Ovary (tissue), 9 donors: ENCODE measurements around the gene ACP7. TPM values are rescaled to one million over a fixed set of nuclear protein-coding genes. Genes with fewer than 3 reads are reported as not detected.
"Not testable (repeated sequence)": the region's sequence is repeated elsewhere in the genome, so short reads cannot be mapped to it uniquely, and the experiment has no call there.

Experiments used
- DNase-seq, 5 donors: peaks; one replicate each; pipeline ENCODE4 v3.0.0-alpha.2; 2019 to 2020
- H3K27ac ChIP-seq, 2 donors: fragments of 200-600 bp; one replicate each; pipeline versions ENCODE4 v1.5.1 to v1.8.0; 2019 to 2022
- H3K27me3 ChIP-seq: fragments of 200-600 bp; one replicate; pipeline ENCODE4 v1.8.0; 2022
- H3K36me3 ChIP-seq: fragments of 200-600 bp; sonication (generic); one replicate; pipeline ENCODE4 v1.5.1; 2019
- H3K4me1 ChIP-seq: one replicate; pipeline ENCODE4 v1.8.1; 2013; ENCODE audit warnings: mild to moderate bottlenecking, moderate library complexity; ENCODE audit not compliant: insufficient read depth
- H3K4me3 ChIP-seq: fragments of 200-600 bp; sonication (generic); one replicate; pipeline ENCODE4 v1.5.1; 2017
- H3K9me3 ChIP-seq, 2 donors: fragments of 200-600 bp in 1 of 2; sonication (generic) in 1 of 2; one replicate each; pipeline versions ENCODE4 v1.5.1 to v1.8.1; 2013 to 2019; ENCODE audit warnings: mild to moderate bottlenecking in 1 of 2, moderate library complexity in 1 of 2
- CTCF ChIP-seq, 3 donors: fragments of 450-650 bp in 2 of 3; fragments of 200-600 bp in 1 of 3; IDR thresholded peaks; one replicate each; pipeline versions ENCODE4 v1.5.1 to v1.8.0; 2016 to 2022; ENCODE audit warnings: antibody characterized with exemption in 3 of 3, mild to moderate bottlenecking in 1 of 3
- EP300 ChIP-seq: sonication (generic); formaldehyde crosslinking; IDR thresholded peaks from one replicate; pipeline ENCODE4 v1.6.1; 2017; ENCODE audit warnings: antibody characterized with exemption
- POLR2A ChIP-seq: fragments of 450-650 bp; IDR thresholded peaks from one replicate; pipeline ENCODE4 v1.6.1; 2017; ENCODE audit warnings: antibody characterized with exemption, mild to moderate bottlenecking, moderate library complexity
- WGBS, 3 donors: extraction: QIAGEN DNeasy Blood & Tissue Kit in 1 of 3; methylation state at CpG; one replicate each; pipeline versions ENCODE4 v1.1.5 to v1.1.7; 2013 to 2017; 5-methylcytosine and 5-hydroxymethylcytosine counted together
- intact Hi-C, 4 donors: fragments of 100-400 bp; cut with DNase I; formaldehyde crosslinking; loops; one replicate each; pipeline versions ENCODE4 v1.11.0 to v1.15.1; 2022 to 2023
- polyA plus RNA-seq, 2 donors: library from polyadenylated mRNA; stranded (reverse); fragments of 200-250 nt in 1 of 2; fragments of 350-450 nt in 1 of 2; fragmentation: Illumina TruSeq in 1 of 2; extraction: RNeasy Lipid Tissue Mini Kit (QIAGEN cat#74804) in 1 of 2; gene quantifications; one replicate each; pipeline ENCODE4 v1.2.3, GENCODE V29; 2013 to 2014
- total RNA-seq, 7 donors: library from RNA; depleted of rRNA in 2 of 7; stranded (reverse); fragments of >200 nt in 2 of 7; fragmentation: NEBNext Ultra II Directional in 3 of 7; extraction: Animal tissue kit (Norgen Biotek cat#: 25700) in 3 of 7; gene quantifications; one replicate each; pipeline versions ENCODE4 v1.1.0 to v1.2.4, GENCODE V29; 2016 to 2023
- donor health status: DM: no; HTN: no; CAD: no; lungs with moderate emphysema.
- donor health status: DM: no; HTN: no; CAD: no.
- donor health status: Bipolar disorder and iron deficiency.
- donor health status: DM: yes; HTN: yes; CAD: no.
- donor health status: DM: no; HTN: no; CAD: no.
- donor health status: DM: yes; HTN: yes; CAD: no.

Gene ACP7
- total and polyA plus RNA-seq, 9 donors = not detected

- Histone ChIP-seq H3K27ac (no peak overlapping the region), H3K4me1 (no peaks in the 10 kb centered on the region), H3K9me3 (no peaks in the 10 kb centered on the region), H3K27me3 (no peaks in the 10 kb centered on the region), H3K4me3 (no peak overlapping the region), H3K36me3 (no peaks in the 10 kb centered on the region)
- no peak for TF ChIP-seq CTCF (IDR thresholded peaks at IDR 0.05)
- no peak for TF ChIP-seq POLR2A
- TF ChIP-seq EP300 = no peak
- intact Hi-C loops = loop anchor here in 2 of 4 donors (2.0 to 10.0 kb wide), 2 partner anchors 215 to 423 kb away; partner anchors contain the start of gene EID2B (in 1 of the 2)
- DNase-seq = no peak
- 16 to 20% (median 17%) methylated on average over 17 to 18 of the region's 18 CpGs for WGBS, 3 donors
These were observed 27.5 kb downstream of the ACP7 start for GRCh38 chr19:39111593-39112199.

- Histone ChIP-seq H3K4me1 (no peaks in the 10 kb centered on the region), H3K36me3 (no peaks in the 10 kb centered on the region), H3K4me3 (no peak overlapping the region), H3K27me3 (no peaks in the 10 kb centered on the region), H3K27ac (no peak overlapping the region), H3K9me3 (no peaks in the 10 kb centered on the region)
- TF ChIP-seq CTCF (IDR thresholded peaks at IDR 0.05) = no peak
- TF ChIP-seq EP300 = no peak
- no peak for TF ChIP-seq POLR2A
- DNase-seq = no peak
- intact Hi-C loops = loop anchor here in 1 of 4 donors (10.0 kb wide), 1 partner anchor 422 kb away; the partner anchor contains the start of gene EID2B
- 78 to 93% (median 83%) methylated on average over 13 to 15 of the region's 15 CpGs for WGBS, 3 donors
These were observed 28.2 kb downstream of the ACP7 start for GRCh38 chr19:39112338-39112890.

- Histone ChIP-seq H3K27me3 (no peaks in the 10 kb centered on the region), H3K9me3 (no peaks in the 10 kb centered on the region), H3K27ac (no peak overlapping the region), H3K4me1 (no peaks in the 10 kb centered on the region), H3K36me3 (no peaks in the 10 kb centered on the region), H3K4me3 (no peak overlapping the region)
- intact Hi-C loops = loop anchor here in 1 of 4 donors (10.0 kb wide), 1 partner anchor 422 kb away; the partner anchor contains the start of gene EID2B
- 66 to 72% (median 71%) methylated on average over 10 of the region's 10 CpGs for WGBS, 3 donors
- DNase-seq = no peak
- TF ChIP-seq CTCF (IDR thresholded peaks at IDR 0.05) = no peak
- TF ChIP-seq POLR2A = no peak
These were observed 29.0 kb downstream of the ACP7 start for GRCh38 chr19:39113199-39113598.

- TF ChIP-seq EP300 = no peak
- TF ChIP-seq POLR2A = no peak
- no peak for TF ChIP-seq CTCF (IDR thresholded peaks at IDR 0.05)
- Histone ChIP-seq H3K27ac (no peak overlapping the region), H3K36me3 (no peaks in the 10 kb centered on the region), H3K27me3 (no peaks in the 10 kb centered on the region), H3K4me1 (no peaks in the 10 kb centered on the region), H3K9me3 (no peaks in the 10 kb centered on the region), H3K4me3 (no peak overlapping the region)
- intact Hi-C loops = loop anchor here in 2 of 4 donors (5.0 to 10.0 kb wide), 2 partner anchors 72 to 420 kb away; partner anchors contain the start of gene EID2B (in 1 of the 2)
- no peak for DNase-seq
- WGBS, 3 donors = 78 to 83% (median 82%) methylated on average over 11 of the region's 11 CpGs
These were observed 31.1 kb downstream of the ACP7 start for GRCh38 chr19:39115105-39115847.

- not testable (repeated sequence) for DNase-seq, H3K27ac ChIP-seq, H3K27me3 ChIP-seq, H3K4me3 ChIP-seq, H3K36me3 ChIP-seq, H3K4me1 ChIP-seq, H3K9me3 ChIP-seq
- intact Hi-C loops = loop anchor here in 2 of 4 donors (5.0 to 10.0 kb wide), 2 partner anchors 70 to 418 kb away; partner anchors contain the start of gene EID2B (in 1 of the 2)
- WGBS, 3 donors = 83 to 86% (median 85%) methylated on average over 8 of the region's 8 CpGs
These were observed 32.9 kb downstream of the ACP7 start for GRCh38 chr19:39117023-39117422.
